GM12865 (cell line): Measurements from ENCODE around the gene GUCD1.

Experiments
- DNase-seq: peaks from one replicate; pipeline ENCODE4 v3.0.0; 2010; ENCODE audit warnings: low read depth
- H3K4me3 ChIP-seq: 2 replicates; pipeline ENCODE4 v1.5.1; 2011; ENCODE audit warnings: mild to moderate bottlenecking, low read depth, low read length, control low read depth
- CTCF ChIP-seq: IDR thresholded peaks from 2 replicates; pipeline ENCODE4 v1.5.1; 2011; ENCODE audit warnings: low read length, control low read depth, low read depth, inconsistent platforms; ENCODE audit not compliant: insufficient read depth; ENCODE audit errors: missing control alignments

The GUCD1 gene

GRCh38 chr22:24566899-24567511 lies 12.1 kb upstream of the GUCD1 start:
- no peak for TF ChIP-seq CTCF
- no peak overlapping the region for H3K4me3 ChIP-seq
- no peak for DNase-seq

GRCh38 chr22:24565077-24565476 lies 10.1 kb upstream of the GUCD1 start:
- no peak for TF ChIP-seq CTCF
- DNase-seq = no peak
- H3K4me3 ChIP-seq = no peak overlapping the region

DNA sequence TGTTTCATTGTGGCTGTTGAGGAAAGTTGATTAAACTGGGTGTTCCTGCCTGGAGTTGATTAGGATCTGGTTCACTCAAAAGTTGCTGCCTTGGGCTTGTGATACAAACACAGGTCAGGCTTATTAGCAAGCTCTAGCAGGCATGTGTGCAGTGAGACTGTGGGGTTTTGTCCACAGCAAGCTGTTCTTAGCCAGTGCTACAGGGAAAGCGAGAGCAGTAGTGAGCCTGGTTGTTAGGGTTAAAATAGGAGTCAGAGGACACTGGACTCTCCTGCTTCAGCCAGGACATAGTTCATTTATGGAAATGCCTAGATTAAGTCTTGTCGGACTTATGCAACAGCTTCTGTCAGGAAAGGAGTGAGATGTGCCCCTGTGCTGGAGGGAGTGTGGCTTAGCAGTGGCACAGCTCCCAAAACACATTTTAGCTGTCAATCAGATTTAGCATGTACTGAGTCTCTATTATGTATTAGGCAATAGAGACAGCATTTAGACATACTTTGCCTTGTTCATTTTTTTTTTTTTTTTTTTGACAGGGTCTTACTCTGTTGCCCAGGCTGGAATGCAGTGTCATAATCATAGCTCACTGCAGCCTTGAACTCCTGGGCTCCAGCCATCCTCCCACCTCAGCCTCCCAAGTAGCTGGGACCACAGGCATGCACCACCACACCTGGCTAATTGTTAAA lies 9.6 kb upstream of the GUCD1 start:
- no peak overlapping the region for H3K4me3 ChIP-seq
- TF ChIP-seq CTCF = no peak
- DNase-seq = no peak

GRCh38 chr22:24563246-24563645 lies 8.3 kb upstream of the GUCD1 start:
- no peak overlapping the region for H3K4me3 ChIP-seq
- no peak for DNase-seq
- no peak for TF ChIP-seq CTCF

GRCh38 chr22:24559471-24559870 lies 4.5 kb upstream of the GUCD1 start:
- TF ChIP-seq CTCF = no peak
- H3K4me3 ChIP-seq = no peak overlapping the region
- DNase-seq = peak; percentile 26

- DNase-seq = peak; percentile 99
- H3K4me3 ChIP-seq = peak within 1 kb of the TSS; percentile 94
- TF ChIP-seq CTCF = no peak
These were observed 464 bp upstream of the GUCD1 start, which contains the start of gene SNRPD3 for GRCh38 chr22:24555165-24556039. SNRPD3 (plus strand) TSS chr22:24555999; CDS start chr22:24557675, 1,676 bp downstream.
